ENCODE measurements around the gene ITGB3BP. TPM values are rescaled to one million over a fixed set of nuclear protein-coding genes. Genes with fewer than 3 reads are reported as not detected.

The ITGB3BP gene
- total RNA-seq, 1 experiment from 2014 or later: 31.9 TPM

- Histone ChIP-seq H3K4me1 (ENCODE audit: control insufficient read depth, insufficient read depth, low read length) (no peaks in the 10 kb centered on the region), H3K27ac (ENCODE audit: low read length) (no peak overlapping the region), H3K36me3 (ENCODE audit: control insufficient read depth, insufficient read depth, low read length) (0 out of 2 replicates have a peak, but pooled peaks cover 6% of the 10 kb centered on the region), H3K27me3 (ENCODE audit: control insufficient read depth, insufficient read depth, low read length) (no peaks in the 10 kb centered on the region), H3K4me3 (ENCODE audit: low read depth in 2 of 2, low read length in 2 of 2) (no peak overlapping the region), H3K9me3 (ENCODE audit: control insufficient read depth, insufficient read depth, low read depth, low read length) (no peaks in the 10 kb centered on the region)
- DNase-seq (ENCODE audit: low read depth, low spot score) (no peak), ATAC-seq (no peak)
- TF ChIP-seq TCF7L2 (IDR thresholded peaks at IDR 0.05; ENCODE audit: low read depth, low read length): no peak
- no peak for TF ChIP-seq REST (IDR thresholded peaks at IDR 0.05; ENCODE audit: insufficient read depth in 1 of 2, low read depth in 2 of 2, low read length in 1 of 2)
- no peak for TF ChIP-seq CTCF (IDR thresholded peaks at IDR 0.05)
- TF ChIP-seq SIN3A (IDR thresholded peaks at IDR 0.05; ENCODE audit: borderline replicate concordance, insufficient read depth, low read depth, low read length): no peak
- TF ChIP-seq POLR2AphosphoS5 (IDR thresholded peaks at IDR 0.05; ENCODE audit: low read depth, low read length): no peak
- intact Hi-C loops (cut with micrococcal nuclease; ENCODE audit: unreplicated experiment) (no loop called here), in situ Hi-C loops (cut with HindIII; ENCODE audit: low pct_unique_long_range_greater_than_20kb, low sequenced_read_pairs) (no loop called here)
- no TSS peak for BruUV-seq (replicated peaks)
- ChIA-PET CTCF (no interaction called here), POLR2A (no interaction called here)
These were observed 116.0 kb downstream of the ITGB3BP start for GRCh38 chr1:63407002-63407401.

DNA sequence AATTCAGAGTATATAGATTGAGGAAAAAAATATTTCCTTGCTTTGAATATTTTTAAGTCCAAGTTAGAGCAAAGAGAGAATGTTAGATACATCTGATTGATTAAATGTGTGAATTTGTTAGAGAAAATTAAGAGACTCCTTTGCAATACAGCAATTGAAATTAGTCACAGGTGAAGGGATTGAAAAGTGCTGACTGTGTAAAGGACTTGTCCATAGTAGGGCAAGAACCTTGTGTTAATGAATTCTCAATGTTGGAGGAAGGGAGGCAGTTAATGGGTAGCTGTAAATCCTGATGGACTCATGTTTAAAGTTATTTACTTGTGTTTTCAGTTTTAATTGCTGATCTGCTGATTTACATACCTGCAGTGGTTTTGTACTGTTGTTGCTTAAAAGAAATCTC lies 117.0 kb downstream of the ITGB3BP start:
- POLR2A ChIA-PET: no interaction called here
- no peak for TF ChIP-seq SIN3A (IDR thresholded peaks at IDR 0.05; ENCODE audit: borderline replicate concordance, insufficient read depth, low read depth, low read length)
- no peak for TF ChIP-seq TCF7L2 (IDR thresholded peaks at IDR 0.05; ENCODE audit: low read depth, low read length)
- no peak for TF ChIP-seq REST (IDR thresholded peaks at IDR 0.05; ENCODE audit: insufficient read depth in 1 of 2, low read depth in 2 of 2, low read length in 1 of 2)
- no peak for TF ChIP-seq POLR2AphosphoS5 (IDR thresholded peaks at IDR 0.05; ENCODE audit: low read depth, low read length)
- no peak for TF ChIP-seq CTCF (IDR thresholded peaks at IDR 0.05)
- in situ Hi-C loops (cut with HindIII; ENCODE audit: low pct_unique_long_range_greater_than_20kb, low sequenced_read_pairs): no loop called here
- ATAC-seq: no peak
- Histone ChIP-seq H3K9me3 (ENCODE audit: control insufficient read depth, insufficient read depth, low read depth, low read length) (no peaks in the 10 kb centered on the region), H3K36me3 (ENCODE audit: control insufficient read depth, insufficient read depth, low read length) (0 out of 2 replicates have a peak, but pooled peaks cover 6% of the 10 kb centered on the region), H3K27me3 (ENCODE audit: control insufficient read depth, insufficient read depth, low read length) (no peaks in the 10 kb centered on the region), H3K27ac (ENCODE audit: low read length) (no peak overlapping the region), H3K4me1 (ENCODE audit: control insufficient read depth, insufficient read depth, low read length) (no peaks in the 10 kb centered on the region), H3K4me3 (ENCODE audit: low read depth in 2 of 2, low read length in 2 of 2) (no peak overlapping the region)
- no TSS peak for BruUV-seq (replicated peaks)
- CTCF ChIA-PET: interaction anchor here (0.6 kb wide), 1 partner anchor 28 kb away, joined by 3 read pairs; no protein-coding TSS in a partner anchor
- intact Hi-C loops (cut with micrococcal nuclease; ENCODE audit: unreplicated experiment): no loop called here
- DNase-seq (ENCODE audit: low read depth, low spot score): no peak

Measured in Panc1 (cell line).